ENCODE results near the gene FAM219A. TPM values are rescaled to one million over a fixed set of nuclear protein-coding genes. Genes with fewer than 3 reads are reported as not detected.

FAM219A gene
- total and polyA plus RNA-seq, 8 donors, result 4.5 to 9.8 (median 8.2) TPM

GRCh38 chr9:34437006-34437925, 21.1 kb downstream of the FAM219A start:
- H3K36me3 ChIP-seq, result no peaks in the 10 kb centered on the region
- no peaks in the 10 kb centered on the region for H3K9me3 ChIP-seq
- intact Hi-C loops (cut with DNase I), result loop anchor here in 1 of 3 donors (10.0 kb wide), 1 partner anchor 68 kb away; no protein-coding TSS in a partner anchor
- peak; percentile 25 to 68 (median 58) for TF ChIP-seq CTCF (IDR thresholded peaks at IDR 0.05)
- H3K27me3 ChIP-seq, result no peaks in the 10 kb centered on the region
- ATAC-seq (peak; percentile 66 to 97 (median 96)), FAIRE-seq (no peak), DNase-seq (peak in 3 of 6 donors; percentile 41 to 67 (median 57))
- 66 to 70% methylated on average over 13 to 14 of the region's 14 CpGs for WGBS, 2 donors
- H3K27ac ChIP-seq, result no peak overlapping the region
- H3K4me1 ChIP-seq, result no peaks in the 10 kb centered on the region
- H3K4me3 ChIP-seq, result no peak overlapping the region

GRCh38 chr9:34431667-34432066, 26.7 kb downstream of the FAM219A start:
- no peaks in the 10 kb centered on the region for H3K9me3 ChIP-seq
- H3K4me3 ChIP-seq, result no peak overlapping the region
- peak in 2 of 6 donors; percentile 45 to 62 for DNase-seq
- TF ChIP-seq CTCF (IDR thresholded peaks at IDR 0.05), result no peak
- H3K36me3 ChIP-seq, result no peaks in the 10 kb centered on the region
- 47 to 62% methylated on average over 2 of the region's 2 CpGs for WGBS, 2 donors
- H3K27me3 ChIP-seq, result no peaks in the 10 kb centered on the region
- H3K27ac ChIP-seq, result no peak overlapping the region
- intact Hi-C loops (cut with DNase I), result loop anchor here in 1 of 3 donors (10.0 kb wide), 1 partner anchor 73 kb away; no protein-coding TSS in a partner anchor
- no peak for FAIRE-seq
- ATAC-seq, result peak in 1 of 4 donors; percentile 29
- H3K4me1 ChIP-seq, result no peaks in the 10 kb centered on the region

- intact Hi-C loops (cut with DNase I), result loop anchor here in 1 of 3 donors (10.0 kb wide), 1 partner anchor 74 kb away; no protein-coding TSS in a partner anchor
- FAIRE-seq, result no peak
These were observed 27.4 kb downstream of the FAM219A start for GRCh38 chr9:34430843-34431437.

GRCh38 chr9:34428325-34428958, 29.9 kb downstream of the FAM219A start:
- intact Hi-C loops (cut with DNase I), result no loop called here
- TF ChIP-seq CTCF (IDR thresholded peaks at IDR 0.05), result no peak
- no peak for FAIRE-seq
- no peaks in the 10 kb centered on the region for H3K4me1 ChIP-seq
- no peaks in the 10 kb centered on the region for H3K27me3 ChIP-seq
- no peak overlapping the region for H3K27ac ChIP-seq
- no peaks in the 10 kb centered on the region for H3K36me3 ChIP-seq
- 41 to 57% methylated on average over 2 of the region's 2 CpGs for WGBS, 2 donors
- H3K9me3 ChIP-seq, result no peaks in the 10 kb centered on the region
- ATAC-seq, result peak in 3 of 4 donors; percentile 40 to 59 (median 58)
- no peak overlapping the region for H3K4me3 ChIP-seq
- no peak for DNase-seq

More at GRCh38 chr9:34430843-34431437, 27.4 kb downstream of the FAM219A start:
- Histone ChIP-seq H3K9me3 (no peaks in the 10 kb centered on the region), H3K4me3 (no peak overlapping the region), H3K27me3 (no peaks in the 10 kb centered on the region), H3K4me1 (no peaks in the 10 kb centered on the region), H3K36me3 (no peaks in the 10 kb centered on the region), H3K27ac (no peak overlapping the region)
- DNase-seq, result peak; percentile 33 to 77 (median 52)
- no peak for TF ChIP-seq CTCF (IDR thresholded peaks at IDR 0.05)
- WGBS, 2 donors, result 18 to 21% methylated on average over 4 of the region's 4 CpGs
- ATAC-seq, result peak; percentile 65 to 92 (median 83)

Data from pancreas (tissue), 10 donors.